ENCODE results near the gene SLC9A8. TPM values are rescaled to one million over a fixed set of nuclear protein-coding genes. Genes with fewer than 3 reads are reported as not detected.
A peak's percentile ranks its signal among the peaks of the same experiment; 100 is the strongest.

SLC9A8 gene
- total and polyA plus RNA-seq, 9 of the 15 experiments (the other 6 are each of a cell fraction or from before 2014, with no cell fraction given): 0.56 to 9.7 (median 5.0) TPM

DNA sequence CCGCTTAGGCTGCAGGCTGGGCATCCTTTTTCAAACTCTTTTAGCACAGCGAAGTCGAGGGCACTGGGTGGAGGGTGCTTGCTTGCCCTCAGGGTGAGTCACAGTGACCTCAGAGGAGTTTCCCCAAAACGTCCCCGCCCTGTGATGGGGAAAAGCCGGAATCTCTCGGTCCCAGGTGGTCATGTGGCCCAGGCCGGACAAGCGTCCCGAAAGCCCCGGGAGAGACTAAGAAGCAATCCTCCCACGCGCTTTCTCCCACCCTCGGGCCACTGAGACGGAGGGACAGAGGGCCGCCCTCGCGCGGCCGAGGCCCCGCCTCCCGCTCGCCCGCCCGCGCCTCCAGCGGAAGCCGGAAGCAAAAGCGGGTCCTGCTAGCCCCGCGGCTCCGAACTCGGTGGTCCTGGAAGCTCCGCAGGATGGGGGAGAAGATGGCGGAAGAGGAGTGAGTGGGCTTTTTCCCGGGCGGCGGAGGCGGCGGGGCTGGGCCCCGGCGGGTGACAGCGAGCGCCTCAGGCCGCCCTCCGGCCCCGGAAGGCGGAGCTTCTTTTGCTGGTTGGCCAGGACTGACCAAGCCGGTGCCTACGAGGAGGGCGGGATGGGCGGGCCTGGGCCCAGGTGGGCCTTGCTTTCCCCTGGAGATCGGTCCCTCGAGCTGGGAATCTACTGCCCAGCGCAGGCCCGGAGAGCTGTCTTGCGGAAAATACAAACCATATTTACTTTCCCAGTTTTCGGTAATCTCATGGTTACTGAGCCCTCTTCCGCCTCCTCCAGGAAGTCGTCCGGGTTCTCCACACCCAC lies at the start of gene SLC9A8 (continued):
- TF ChIP-seq, protein P1, sequence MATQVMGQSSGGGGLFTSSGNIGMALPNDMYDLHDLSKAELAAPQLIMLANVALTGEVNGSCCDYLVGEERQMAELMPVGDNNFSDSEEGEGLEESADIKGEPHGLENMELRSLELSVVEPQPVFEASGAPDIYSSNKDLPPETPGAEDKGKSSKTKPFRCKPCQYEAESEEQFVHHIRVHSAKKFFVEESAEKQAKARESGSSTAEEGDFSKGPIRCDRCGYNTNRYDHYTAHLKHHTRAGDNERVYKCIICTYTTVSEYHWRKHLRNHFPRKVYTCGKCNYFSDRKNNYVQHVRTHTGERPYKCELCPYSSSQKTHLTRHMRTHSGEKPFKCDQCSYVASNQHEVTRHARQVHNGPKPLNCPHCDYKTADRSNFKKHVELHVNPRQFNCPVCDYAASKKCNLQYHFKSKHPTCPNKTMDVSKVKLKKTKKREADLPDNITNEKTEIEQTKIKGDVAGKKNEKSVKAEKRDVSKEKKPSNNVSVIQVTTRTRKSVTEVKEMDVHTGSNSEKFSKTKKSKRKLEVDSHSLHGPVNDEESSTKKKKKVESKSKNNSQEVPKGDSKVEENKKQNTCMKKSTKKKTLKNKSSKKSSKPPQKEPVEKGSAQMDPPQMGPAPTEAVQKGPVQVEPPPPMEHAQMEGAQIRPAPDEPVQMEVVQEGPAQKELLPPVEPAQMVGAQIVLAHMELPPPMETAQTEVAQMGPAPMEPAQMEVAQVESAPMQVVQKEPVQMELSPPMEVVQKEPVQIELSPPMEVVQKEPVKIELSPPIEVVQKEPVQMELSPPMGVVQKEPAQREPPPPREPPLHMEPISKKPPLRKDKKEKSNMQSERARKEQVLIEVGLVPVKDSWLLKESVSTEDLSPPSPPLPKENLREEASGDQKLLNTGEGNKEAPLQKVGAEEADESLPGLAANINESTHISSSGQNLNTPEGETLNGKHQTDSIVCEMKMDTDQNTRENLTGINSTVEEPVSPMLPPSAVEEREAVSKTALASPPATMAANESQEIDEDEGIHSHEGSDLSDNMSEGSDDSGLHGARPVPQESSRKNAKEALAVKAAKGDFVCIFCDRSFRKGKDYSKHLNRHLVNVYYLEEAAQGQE (IDR thresholded peaks at IDR 0.05; ENCODE audit: borderline replicate concordance): peak; percentile 51; the same call in 1 of the 2 replicates
- TF ChIP-seq, protein P1 (CRISPR knock-in tag; IDR thresholded peaks at IDR 0.05; ENCODE audit: low read depth): no peak
- no peak; the same call in 1 of the 2 replicates for TF ChIP-seq MEF2A (IDR thresholded peaks at IDR 0.05; ENCODE audit: control insufficient read depth, low read depth, low read length)
- peak in 1 of 2 experiments; percentile 69; a peak in 2 of 4 replicates for TF ChIP-seq RCOR1 (IDR thresholded peaks at IDR 0.05; ENCODE audit: borderline replicate concordance in 1 of 2, low read depth in 2 of 2, low read length in 2 of 2)
- TF ChIP-seq EGR1 (conservative IDR thresholded peaks at IDR 0.05): peak; percentile 95
- TF ChIP-seq RFX1 (IDR thresholded peaks at IDR 0.05): no peak
- TF ChIP-seq TGIF2 (CRISPR knock-in tag; IDR thresholded peaks at IDR 0.05): no peak
- TF ChIP-seq MAZ (CRISPR knock-in tag; conservative IDR thresholded peaks at IDR 0.05 in 1 of 2, IDR thresholded peaks at IDR 0.05 in 1 of 2): peak; percentile 97 to 98
- no peak for TF ChIP-seq ILK (tag; IDR thresholded peaks at IDR 0.05; ENCODE audit: borderline replicate concordance, low read depth)
- TF ChIP-seq CXXC5 (CRISPR knock-in tag; IDR thresholded peaks at IDR 0.05): peak; percentile 85
- peak in 1 of 2 experiments; percentile 50; a peak in 1 of 4 replicates for TF ChIP-seq SRF (CRISPR knock-in tag; IDR thresholded peaks at IDR 0.05)
- TF ChIP-seq SMARCA4 (IDR thresholded peaks at IDR 0.05): peak; percentile 67
- TF ChIP-seq BDP1 (IDR thresholded peaks at IDR 0.05; ENCODE audit: insufficient read depth, insufficient read length): no peak
- TF ChIP-seq NFYB (IDR thresholded peaks at IDR 0.05; ENCODE audit: extremely low read depth, insufficient read length): no peak
- no peak for TF ChIP-seq MECOM (CRISPR knock-in tag; IDR thresholded peaks at IDR 0.05)
- no peak for TF ChIP-seq TFAM (CRISPR knock-in tag; conservative IDR thresholded peaks at IDR 0.05)
- TF ChIP-seq, protein P2, sequence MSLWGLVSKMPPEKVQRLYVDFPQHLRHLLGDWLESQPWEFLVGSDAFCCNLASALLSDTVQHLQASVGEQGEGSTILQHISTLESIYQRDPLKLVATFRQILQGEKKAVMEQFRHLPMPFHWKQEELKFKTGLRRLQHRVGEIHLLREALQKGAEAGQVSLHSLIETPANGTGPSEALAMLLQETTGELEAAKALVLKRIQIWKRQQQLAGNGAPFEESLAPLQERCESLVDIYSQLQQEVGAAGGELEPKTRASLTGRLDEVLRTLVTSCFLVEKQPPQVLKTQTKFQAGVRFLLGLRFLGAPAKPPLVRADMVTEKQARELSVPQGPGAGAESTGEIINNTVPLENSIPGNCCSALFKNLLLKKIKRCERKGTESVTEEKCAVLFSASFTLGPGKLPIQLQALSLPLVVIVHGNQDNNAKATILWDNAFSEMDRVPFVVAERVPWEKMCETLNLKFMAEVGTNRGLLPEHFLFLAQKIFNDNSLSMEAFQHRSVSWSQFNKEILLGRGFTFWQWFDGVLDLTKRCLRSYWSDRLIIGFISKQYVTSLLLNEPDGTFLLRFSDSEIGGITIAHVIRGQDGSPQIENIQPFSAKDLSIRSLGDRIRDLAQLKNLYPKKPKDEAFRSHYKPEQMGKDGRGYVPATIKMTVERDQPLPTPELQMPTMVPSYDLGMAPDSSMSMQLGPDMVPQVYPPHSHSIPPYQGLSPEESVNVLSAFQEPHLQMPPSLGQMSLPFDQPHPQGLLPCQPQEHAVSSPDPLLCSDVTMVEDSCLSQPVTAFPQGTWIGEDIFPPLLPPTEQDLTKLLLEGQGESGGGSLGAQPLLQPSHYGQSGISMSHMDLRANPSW (CRISPR knock-in tag; IDR thresholded peaks at IDR 0.05): no peak
- TF ChIP-seq TAF7 (tag; IDR thresholded peaks at IDR 0.05): no peak; the same call in 1 of the 2 replicates

Data from K562 (cell line).